22Rv1 (cell line): ENCODE results near the gene TUBA1C.

Experiments used
- CTCF ChIP-seq: fragments of 450-650 bp; IDR thresholded peaks from 2 replicates; pipeline ENCODE4 v1.5.1; 2017; ENCODE audit warnings: mild to moderate bottlenecking
- ZFX ChIP-seq: fragments of 450-650 bp; IDR thresholded peaks from 2 replicates; pipeline ENCODE4 v1.6.1; 2017; ENCODE audit warnings: antibody characterized with exemption, borderline replicate concordance

GRCh38 chr12:49292729-49293055 is 27.8 kb downstream of the TUBA1C start:
- TF ChIP-seq CTCF (no peak), ZFX (no peak)
